GM21423 (cell line): ENCODE measurements around the gene GUCY1A2.
"Not testable (repeated sequence)": the region's sequence is repeated elsewhere in the genome, so short reads cannot be mapped to it uniquely, and the experiment has no call there.

Experiments
- ATAC-seq: cut with Tn5 transposase; IDR thresholded peaks from one replicate; pipeline ENCODE4 v1.9.1; 2021; ENCODE audit warnings: mild to moderate bottlenecking, moderate library complexity; ENCODE audit not compliant: unreplicated experiment

Gene GUCY1A2

DNA sequence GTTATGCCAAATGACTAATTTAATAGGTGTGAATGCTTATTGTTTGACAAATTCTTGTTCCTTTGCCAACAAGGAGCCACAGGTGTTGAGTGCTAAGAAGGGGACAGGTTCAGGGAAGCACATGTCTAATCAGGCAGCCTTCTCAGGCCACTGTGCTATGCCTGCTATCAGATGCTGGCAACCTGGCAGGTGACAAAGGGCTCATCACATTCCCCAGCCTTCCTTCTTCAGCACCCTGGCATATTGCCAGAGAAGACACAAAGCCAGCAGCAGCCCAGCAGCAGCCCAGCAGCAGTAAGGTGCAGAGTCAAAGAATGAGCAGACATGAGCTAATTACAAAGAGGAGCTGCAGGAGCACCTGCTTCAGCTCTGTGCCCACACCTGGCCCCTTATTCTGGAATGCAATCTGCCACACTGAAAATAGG, 68.2 kb downstream of the GUCY1A2 start:
- ATAC-seq, result no peak

DNA sequence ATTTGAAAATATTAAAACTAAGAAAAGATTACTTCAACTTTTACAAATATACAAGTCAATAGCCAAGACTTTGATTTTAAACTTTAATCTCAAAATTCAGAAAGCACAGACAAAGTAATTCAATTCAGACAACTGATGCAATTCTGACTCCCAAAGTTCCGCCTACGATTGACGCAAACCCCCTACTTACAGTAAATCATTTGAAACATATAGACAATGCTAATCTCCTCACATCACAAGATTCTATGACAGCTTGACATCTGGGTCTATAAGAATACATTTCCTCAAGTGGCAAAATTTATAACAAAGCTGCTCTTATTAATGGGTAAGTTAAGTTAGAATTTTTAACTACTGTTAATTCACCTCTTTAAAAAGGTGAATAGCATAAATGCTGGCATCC, 75.2 kb downstream of the GUCY1A2 start:
- ATAC-seq, result no peak

DNA sequence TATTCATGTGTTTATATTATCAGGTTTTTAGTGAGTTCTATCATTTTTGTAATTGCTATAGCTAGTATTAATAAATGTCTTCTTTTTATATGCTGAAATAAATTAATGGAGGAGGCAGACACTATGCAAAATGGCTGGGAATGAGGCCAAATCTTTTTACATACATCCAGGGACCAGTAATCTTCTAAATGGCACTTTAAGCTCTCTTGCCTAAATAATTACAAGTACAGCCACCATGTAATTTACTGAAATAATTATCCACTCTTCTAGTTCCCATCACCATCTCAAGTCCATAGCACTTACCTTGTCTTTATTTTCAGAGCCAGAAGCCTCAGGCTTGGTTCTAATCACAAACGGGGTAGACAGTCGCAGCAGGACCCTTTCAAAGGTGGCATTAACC, 79.1 kb downstream of the GUCY1A2 start:
- no peak for ATAC-seq

DNA sequence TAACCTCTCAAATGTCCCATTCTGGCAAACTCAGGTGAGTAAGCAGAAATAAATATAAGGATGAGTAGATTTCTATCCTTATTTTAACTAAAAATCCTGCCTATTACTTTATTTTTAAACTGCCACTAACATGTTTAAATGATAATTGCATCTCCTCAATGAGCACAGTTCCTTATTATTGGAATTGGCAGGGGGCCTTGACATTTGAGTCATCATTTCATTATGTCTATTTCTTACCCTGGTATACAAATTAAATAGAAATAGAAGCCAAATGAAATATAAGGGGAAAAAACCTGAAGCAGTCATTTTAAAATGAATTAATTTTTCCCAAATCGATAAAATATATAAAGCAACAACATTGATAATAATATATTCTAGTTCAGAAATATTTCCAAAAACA, 81.2 kb downstream of the GUCY1A2 start:
- no peak for ATAC-seq

DNA sequence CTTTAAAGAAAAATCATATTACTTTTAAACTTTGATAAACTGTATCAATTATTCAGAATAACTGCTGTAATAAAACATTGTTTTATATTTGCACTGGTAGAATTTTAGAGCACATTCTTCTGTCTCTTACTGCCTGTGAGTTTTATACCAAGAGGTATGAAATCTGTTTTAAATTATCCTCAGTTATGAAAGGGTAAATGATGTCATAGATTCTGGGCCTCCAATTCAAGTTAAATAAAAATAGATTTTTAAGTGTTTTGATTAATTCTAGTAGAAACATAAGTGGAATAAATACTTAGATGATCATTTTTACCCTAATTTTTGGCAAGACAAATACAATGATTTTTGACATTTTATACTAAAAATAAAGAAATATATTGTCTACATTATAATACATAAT, 93.0 kb downstream of the GUCY1A2 start:
- no peak for ATAC-seq

DNA sequence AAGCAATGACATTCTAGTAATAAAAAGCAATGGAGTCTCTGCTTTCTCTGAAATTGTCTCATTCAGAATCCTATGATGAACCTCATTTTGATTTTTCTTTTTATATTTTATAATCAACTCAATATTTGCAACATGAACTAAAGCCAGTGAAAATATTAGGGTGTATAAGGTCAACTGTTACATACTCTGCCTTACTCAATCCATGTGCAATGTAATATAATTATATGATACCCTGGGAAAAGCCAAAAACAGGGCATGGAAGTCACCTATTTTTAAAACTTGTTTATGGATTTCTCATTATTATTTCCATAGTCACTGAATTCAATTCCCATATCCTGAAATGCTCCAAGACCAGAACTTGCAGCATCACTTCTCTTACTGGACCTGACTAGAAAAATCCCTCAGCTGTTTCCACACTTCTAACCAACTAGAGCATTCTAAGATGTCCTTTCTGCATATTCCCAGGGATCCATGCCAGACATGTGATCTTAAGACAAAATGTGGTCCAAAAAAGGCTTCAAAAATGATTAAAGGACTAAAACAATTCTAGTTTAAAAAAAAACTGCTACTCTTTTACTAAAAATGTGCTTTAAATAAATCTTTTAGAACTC, 97.3 kb downstream of the GUCY1A2 start:
- no peak for ATAC-seq

DNA sequence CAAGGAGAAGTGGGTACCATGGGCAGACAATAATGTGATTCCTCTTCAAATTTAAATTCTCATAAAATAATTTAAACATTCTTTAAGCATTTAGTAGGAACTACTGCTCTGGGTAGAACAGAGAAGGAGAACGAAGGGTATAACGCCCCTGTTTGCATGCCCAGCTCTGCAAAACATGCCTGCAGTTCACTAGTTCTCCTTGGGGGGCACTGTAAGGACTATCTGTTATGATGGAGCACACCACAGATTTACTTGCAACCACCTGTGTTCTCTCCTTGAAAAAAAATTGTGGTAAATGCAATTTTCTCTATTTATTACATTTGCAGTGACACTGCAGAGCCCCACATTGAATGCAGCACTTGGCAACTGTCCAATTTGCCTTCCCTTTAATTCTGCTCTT, 100.3 kb downstream of the GUCY1A2 start:
- ATAC-seq, result peak; percentile 83

DNA sequence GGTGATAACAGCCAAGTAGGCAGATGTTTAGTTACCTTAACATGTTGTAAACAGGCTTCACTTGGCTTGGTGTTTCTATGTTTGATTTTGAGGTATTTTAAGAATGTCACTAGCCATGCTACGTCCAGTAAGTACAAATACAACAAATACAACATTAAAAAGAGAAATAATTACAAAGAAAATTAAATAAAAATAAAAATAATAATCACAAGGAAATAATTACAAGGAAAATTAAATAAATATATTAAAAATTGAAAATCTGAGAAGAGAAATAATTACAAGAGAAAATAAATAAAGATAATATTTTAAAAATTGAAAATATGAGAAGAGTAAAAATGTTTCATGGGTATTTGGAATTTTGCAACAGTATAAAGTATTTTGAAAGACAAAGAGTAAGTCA, 103.9 kb downstream of the GUCY1A2 start:
- no peak for ATAC-seq

DNA sequence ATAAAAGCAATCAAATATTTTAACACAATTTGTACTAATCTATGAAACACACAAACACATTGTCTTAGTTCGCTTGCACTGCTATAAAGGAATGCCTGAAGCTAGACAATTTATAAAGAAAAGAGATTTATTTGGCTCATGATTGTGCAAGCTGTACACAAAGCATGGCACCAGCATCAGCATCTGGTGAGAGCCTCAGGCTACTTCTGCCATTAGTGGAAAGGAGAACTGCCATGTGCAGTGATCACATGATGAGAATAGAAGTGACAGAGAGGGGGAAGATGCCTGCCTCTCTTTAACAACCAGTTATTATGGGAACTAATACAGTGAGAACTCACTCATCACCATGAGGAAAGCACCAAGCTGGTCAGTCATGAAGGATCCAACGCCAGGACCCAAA, 105.1 kb downstream of the GUCY1A2 start:
- ATAC-seq, result no peak

DNA sequence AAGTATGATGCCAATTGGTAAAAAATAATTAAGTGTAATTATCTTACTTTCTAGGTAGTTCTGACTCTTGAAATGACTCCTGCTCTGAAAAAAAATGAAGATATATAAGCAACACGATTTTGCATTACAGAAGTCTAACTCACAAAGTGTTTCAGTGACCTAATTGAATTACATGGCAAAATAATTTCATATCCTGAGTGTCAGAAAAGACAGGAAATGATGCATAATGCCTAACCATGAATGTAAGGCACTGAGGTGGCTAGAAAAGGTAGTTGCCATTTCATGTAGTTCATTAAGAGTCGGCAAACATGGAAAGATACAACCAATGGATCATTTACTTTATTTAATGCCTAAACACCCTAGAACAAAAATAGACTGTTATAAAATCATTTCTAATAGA, 113.5 kb downstream of the GUCY1A2 start:
- no peak for ATAC-seq

DNA sequence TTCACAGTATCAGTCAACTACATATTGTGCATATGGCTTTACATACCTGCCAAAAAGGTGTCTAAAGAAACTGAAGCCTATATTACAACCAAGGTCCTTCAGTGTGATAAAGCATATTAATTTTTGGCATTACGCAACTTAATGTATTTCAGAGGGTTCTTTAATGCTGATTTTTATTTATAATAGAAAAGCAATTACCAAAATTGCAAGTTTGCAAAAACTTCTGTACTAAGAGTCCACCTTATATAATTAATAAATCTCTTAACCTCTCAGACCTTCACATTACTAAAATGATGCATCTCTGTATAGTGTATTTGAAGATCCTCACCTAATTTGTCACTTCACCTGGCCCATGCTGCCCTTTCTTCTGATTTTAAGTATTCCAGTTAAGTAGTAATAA, 128.6 kb downstream of the GUCY1A2 start:
- no peak for ATAC-seq

DNA sequence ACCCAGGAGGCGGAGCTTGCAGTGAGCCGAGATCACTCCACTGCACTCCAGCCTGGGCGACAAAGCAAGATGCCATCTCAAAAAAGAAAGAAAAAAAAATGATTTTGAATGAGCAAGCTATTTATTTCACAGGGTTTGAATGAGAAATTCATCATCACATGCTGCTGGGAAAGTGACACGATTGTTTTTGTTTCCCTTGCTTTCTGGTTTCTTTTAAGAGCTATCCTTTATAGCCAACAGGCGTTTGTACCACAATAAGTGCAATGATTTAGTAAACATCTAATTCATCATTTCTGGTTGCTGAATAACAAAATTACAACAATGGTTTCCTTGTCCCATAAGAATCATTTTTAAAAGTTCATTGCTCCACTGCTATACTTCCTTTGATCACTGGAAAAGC, 129.9 kb downstream of the GUCY1A2 start:
- ATAC-seq, result no peak

DNA sequence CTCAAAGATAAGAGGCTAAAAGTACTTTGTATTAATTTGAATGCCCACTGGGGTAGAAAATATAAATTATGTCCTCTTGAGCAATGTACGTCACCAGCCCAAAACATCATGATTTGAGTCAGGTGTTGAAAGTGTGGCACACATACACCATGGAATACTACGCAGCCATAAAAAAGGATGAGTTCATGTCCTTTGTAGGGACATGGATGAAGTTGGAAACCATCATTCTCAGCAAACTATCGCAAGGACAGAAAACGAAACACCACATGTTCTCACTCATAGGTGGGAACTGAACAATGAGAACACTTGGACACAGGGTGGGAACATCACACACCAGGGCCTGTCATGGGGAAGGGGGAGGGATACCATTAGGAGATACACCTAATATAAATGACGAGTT, 134.6 kb downstream of the GUCY1A2 start:
- ATAC-seq, result not testable (repeated sequence)

DNA sequence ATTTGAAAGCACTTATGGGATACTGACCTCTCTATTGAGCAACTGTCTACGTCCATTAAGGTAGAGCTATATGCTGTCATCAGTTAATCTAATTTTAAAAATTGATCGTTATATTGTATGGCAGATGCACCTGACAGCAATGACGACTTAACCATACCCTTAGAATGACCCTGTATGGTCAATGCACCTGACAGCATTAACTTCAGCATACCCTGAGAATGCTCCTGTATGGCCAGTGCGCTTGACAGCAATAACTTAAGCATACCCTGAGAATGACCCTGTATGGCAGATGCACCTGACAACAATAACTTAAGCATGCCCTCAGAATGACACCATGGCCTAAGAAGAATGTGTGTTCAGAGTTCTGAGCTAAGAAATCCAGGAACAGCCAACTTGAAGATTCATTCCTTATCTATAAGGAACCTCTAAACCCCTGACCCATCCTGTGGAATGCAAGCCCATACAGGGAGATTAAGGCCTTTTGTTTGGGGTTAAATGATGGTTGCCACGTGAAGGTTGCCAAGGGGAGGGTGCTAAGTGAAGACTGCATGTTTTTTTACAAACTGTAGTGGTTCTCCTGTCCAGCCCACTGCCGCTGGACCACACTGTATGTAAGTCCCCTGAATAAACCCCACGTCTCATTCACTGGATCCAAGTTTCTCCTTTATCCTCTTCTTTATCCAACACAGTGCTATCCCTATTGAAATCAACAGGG, 138.3 kb downstream of the GUCY1A2 start:
- no peak for ATAC-seq

DNA sequence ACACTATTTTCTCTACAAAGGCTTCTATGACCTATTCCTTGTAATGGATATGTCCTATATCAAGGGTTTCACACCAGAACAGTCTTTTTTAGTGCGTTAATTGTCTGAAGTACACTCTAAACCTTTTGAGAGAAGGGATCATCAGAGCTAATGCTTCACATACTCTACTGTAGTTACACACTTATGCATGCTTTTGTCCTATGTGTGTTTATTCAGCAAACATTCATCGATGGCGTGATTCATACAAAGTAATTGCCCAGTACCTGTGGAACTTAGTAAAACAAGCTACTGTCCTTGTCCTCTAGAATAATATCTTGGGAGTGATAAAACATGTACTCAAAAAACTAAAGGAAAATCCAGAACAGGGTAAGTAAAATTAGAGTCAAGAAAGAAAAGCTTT, 139.2 kb downstream of the GUCY1A2 start:
- no peak for ATAC-seq

DNA sequence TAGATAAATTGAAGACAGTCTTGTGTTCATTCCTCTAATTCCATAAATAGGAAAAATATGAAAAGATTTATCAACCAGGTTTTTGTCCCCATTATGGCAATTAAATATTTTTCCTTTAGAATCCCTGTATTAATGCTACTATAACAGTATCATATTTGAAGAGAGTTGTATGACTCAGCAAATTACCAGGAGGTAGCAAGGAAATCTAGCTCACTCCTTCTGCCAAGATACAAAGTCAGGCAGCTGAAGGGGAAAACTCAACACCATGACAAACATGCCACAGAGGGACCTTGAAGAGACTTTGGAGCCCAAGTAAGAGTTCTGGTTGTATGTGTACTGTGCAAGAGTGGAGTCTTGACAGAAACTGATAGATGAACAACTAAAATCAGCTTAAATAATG, 143.3 kb downstream of the GUCY1A2 start:
- no peak for ATAC-seq

DNA sequence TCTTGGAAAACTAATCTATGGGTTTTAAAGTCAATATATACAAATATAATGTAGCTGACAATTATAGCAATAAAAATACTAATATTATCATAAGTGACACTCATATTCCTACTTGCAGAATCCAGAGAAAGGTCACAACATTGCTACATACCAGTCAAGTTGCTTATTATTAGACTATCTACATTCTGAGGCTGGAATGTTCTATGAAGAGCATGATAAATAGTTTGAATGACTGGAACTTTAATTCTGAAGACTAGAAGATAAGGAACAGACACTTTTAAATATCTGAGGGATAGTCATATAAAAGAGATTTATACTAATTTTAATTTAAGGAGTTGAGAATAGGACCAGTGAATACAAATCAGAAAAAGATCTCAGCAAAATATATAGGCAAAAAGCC, 146.0 kb downstream of the GUCY1A2 start:
- ATAC-seq, result no peak

DNA sequence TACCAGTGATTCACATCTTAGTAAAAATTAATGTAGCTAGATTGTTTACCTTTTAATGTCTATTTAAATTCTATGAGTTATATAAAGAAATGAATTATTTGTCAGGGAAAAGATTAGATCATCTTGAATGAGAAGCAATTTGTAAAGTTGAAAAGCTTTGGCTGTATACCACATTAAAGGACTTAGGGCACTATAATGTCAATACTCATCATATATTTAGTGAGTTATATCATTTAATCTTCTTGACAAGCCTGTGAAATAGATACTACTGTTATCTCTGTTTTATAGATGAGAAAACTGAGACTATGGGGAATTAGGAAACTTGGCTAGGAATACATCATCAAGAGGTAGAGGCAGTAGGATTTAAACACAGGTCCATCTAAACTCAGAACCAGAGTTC, 160.1 kb downstream of the GUCY1A2 start:
- no peak for ATAC-seq

DNA sequence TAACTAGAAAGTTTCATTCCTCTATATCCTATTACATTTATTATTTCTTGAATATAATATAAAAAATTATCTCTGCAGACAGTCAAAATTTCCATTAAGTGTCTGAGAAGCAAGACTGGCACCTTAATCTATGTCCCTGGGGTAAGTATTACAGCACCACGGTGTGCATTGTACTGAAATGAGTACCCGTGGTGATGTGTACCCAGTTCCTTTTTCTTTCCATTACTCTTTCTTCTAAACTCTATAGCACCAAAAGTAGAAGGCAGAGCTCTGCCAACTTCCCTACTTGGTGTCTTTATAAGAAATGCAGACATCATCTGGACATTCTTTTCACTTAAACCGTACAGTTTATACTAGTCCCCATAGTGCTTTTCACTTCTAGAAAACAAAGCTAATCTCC, 161.7 kb downstream of the GUCY1A2 start:
- ATAC-seq, result no peak

DNA sequence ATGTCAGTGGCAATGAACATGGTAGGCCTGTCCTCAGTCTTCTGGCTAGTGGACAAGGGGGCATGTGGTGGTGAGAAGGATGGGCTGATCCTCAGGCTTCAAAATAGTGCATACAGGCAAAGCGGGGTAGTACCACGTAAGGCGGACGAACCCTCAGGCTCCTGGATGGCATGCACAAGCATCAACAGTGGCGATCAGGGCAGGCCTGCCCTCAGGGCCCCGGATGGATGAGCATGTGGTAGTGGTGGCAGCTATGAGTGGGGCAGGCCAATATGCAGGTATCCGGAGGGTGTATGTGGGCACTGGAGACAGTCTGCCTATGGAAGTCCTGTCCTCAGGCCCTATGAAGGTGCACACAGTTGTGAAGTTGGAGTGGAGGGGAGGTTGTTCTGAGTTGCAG, 163.8 kb downstream of the GUCY1A2 start:
- no peak for ATAC-seq

DNA sequence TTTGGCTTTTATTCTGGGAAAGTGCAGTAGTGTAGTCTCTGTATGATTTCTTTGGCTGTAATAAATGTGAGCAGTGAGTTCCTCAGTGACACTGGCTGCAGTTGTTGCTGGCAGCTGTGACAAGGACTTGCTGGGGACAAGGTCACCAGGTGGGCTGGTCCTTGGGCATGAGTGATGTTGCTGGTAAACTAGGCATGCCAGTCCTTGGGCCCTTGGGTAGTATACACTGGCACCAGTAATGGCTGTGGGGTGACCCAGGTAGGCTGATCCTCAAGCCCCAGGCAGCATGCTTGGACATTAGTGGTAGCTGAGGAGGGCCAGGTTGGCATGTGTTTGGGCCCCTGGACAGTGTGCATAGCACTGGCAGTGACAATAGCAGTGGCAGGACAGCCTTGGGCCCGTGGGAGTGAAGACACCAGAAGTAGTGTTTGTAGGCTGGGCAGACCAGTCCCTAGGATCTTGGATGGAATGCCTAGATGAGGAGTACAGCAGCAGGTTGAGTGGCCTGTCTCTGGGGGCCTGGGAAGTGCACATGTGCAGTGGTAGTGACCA, 164.3 kb downstream of the GUCY1A2 start:
- no peak for ATAC-seq

DNA sequence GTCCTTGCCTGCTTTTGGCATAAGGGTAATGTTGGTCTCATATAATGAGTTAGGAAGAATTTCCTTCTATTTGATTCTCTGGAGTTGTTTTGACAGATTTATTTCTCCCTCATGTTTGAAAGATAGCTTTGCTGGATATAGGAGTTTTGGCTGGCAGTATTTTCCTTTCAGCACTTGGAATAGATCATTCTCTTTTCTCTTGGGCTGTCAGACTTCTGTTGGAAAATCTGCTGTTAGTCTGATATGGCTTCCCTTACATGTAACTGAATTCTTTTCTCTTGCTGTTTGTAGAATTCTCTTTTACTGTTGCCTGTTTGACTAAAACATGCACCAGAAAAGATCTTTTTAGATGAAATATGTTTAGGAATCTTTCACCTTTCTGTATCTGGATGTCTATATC, 165.5 kb downstream of the GUCY1A2 start:
- no peak for ATAC-seq

DNA sequence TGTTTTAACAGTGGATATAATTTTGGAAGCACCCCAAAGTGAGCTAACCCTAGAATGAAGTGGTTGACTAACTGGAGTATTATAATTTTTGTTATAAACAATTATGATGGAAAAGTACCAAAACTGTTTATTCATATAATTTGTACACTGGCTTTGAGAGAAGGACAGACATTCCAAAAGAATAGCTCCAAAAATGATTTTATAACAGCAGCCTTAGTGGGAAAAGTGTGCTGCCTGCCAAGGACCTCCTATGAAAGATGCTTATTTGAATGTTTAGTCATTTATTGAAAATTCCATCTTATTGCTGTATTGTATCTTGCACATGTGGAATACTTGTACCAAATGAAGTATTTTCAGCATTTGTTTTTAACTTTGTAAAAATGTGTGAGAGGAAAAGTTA, 169.8 kb downstream of the GUCY1A2 start:
- ATAC-seq, result no peak
